Neural crest cell (in vitro differentiated cells): Measurements from ENCODE around the gene RPS24. TPM values are rescaled to one million over a fixed set of nuclear protein-coding genes. Genes with fewer than 3 reads are reported as not detected.

Experiments used
- DNase-seq: peaks from one replicate; pipeline ENCODE4 v3.0.0; 2021; ENCODE audit warnings: low read depth, mixed read lengths, low spot score
- H3K27ac Mint-ChIP-seq: one replicate; pipeline ENCODE4 v1.8.0; 2021; ENCODE audit warnings: mild to moderate bottlenecking, mixed read lengths; ENCODE audit not compliant: unreplicated experiment
- H3K27me3 Mint-ChIP-seq: 2 replicates; pipeline ENCODE4 v1.8.0; 2021; ENCODE audit warnings: low read depth, mild to moderate bottlenecking, mixed read lengths
- H3K36me3 Mint-ChIP-seq: 2 replicates; pipeline ENCODE4 v1.8.0; 2021; ENCODE audit warnings: low read depth, mild to moderate bottlenecking, mixed read lengths
- H3K4me1 Mint-ChIP-seq: 2 replicates; pipeline ENCODE4 v1.8.0; 2021; ENCODE audit warnings: mixed read lengths
- H3K4me3 Mint-ChIP-seq: one replicate; pipeline ENCODE4 v1.8.0; 2021; ENCODE audit warnings: mild to moderate bottlenecking, mixed read lengths
- H3K9me3 Mint-ChIP-seq: 2 replicates; pipeline ENCODE4 v1.8.0; 2021; ENCODE audit warnings: mixed read lengths
- total RNA-seq: library from RNA; stranded (reverse); gene quantifications from 2 replicates; pipeline ENCODE4 v1.2.1, GENCODE V29; 2021
- TF ChIP-seq, protein P1 (sequence below): fragments of 200-600 bp; sonication (generic); conservative IDR thresholded peaks from 2 replicates; pipeline ENCODE4 v1.5.0; 2021; ENCODE audit warnings: antibody characterized with exemption, mild to moderate bottlenecking

The RPS24 gene
- total RNA-seq, 1 donor from 2014 or later, result 1,546 TPM

DNA sequence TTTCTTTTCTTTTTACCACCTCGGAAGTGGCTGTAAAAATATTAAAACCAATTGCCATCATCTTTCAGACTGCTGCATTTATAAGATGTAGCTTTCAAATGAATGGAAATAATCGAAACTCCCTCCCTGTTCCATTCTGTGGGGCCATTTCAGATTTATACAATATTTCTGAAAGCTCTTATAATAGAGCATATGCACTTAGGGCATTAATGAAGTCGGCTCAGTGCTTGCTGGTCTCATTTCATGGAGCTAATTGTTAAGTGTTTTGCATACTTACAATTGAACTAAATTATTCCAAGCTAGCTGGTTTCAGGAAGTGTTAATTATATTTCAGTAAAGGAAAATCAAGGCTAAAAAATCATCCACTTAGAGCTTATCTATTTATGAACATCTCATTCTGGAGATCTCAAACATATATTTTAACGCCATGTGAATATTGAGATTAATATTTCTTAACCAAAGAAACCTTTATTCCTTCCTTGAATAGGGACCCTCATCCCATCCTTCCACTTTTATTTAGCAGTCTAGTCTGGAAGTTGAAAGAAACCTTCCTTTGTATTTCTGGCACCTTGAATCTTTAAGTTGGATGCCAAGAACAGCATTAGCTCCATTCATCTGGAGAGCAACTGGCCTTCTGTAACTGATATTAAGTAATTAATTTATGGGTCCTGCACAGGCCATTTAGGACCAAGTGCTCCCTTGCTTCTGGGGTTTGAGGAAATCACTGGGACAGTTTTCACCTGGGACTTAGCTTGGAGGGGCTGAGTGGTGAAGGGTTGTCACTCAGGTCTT, 45.1 kb downstream of the RPS24 start:
- peaks cover 5% of the 10 kb centered on the region for H3K9me3 Mint-ChIP-seq
- TF ChIP-seq, protein P1, sequence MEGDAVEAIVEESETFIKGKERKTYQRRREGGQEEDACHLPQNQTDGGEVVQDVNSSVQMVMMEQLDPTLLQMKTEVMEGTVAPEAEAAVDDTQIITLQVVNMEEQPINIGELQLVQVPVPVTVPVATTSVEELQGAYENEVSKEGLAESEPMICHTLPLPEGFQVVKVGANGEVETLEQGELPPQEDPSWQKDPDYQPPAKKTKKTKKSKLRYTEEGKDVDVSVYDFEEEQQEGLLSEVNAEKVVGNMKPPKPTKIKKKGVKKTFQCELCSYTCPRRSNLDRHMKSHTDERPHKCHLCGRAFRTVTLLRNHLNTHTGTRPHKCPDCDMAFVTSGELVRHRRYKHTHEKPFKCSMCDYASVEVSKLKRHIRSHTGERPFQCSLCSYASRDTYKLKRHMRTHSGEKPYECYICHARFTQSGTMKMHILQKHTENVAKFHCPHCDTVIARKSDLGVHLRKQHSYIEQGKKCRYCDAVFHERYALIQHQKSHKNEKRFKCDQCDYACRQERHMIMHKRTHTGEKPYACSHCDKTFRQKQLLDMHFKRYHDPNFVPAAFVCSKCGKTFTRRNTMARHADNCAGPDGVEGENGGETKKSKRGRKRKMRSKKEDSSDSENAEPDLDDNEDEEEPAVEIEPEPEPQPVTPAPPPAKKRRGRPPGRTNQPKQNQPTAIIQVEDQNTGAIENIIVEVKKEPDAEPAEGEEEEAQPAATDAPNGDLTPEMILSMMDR, result no peak
- no peaks in the 10 kb centered on the region for H3K27me3 Mint-ChIP-seq
- no peak overlapping the region for H3K27ac Mint-ChIP-seq
- peaks cover 3% of the 10 kb centered on the region for H3K4me1 Mint-ChIP-seq
- peaks cover 4% of the 10 kb centered on the region for H3K36me3 Mint-ChIP-seq
- H3K4me3 Mint-ChIP-seq, result no peak overlapping the region
- DNase-seq, result no peak

- Mint-ChIP-seq H3K4me3 (no peak overlapping the region), H3K36me3 (no peaks in the 10 kb centered on the region), H3K27me3 (no peaks in the 10 kb centered on the region), H3K9me3 (peaks cover under 1% of the 10 kb centered on the region), H3K4me1 (no peaks in the 10 kb centered on the region), H3K27ac (no peak overlapping the region)
- DNase-seq, result no peak
- TF ChIP-seq, protein P1, result no peak
These were observed 45.7 kb downstream of the RPS24 start for GRCh38 chr10:78079411-78079810.

DNA sequence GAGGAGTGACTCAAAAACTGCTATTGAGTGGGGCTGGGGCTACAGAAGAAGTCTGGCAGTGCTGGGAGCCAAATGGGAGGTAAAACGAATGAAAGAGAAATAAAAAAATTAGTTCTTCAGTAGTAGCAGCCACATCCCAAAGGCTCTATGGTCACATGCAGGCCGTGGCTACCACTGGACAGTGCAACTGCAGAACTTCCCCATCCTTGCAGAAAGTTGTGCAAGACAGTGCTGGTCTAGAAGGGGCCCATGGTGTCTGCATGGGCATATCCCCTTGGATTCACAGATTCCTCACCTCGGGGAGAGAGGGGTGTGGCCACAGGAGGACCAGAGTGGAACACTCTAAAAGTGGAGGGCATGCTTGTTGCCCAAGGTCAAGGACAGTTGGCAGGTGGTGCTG, 47.6 kb downstream of the RPS24 start:
- Mint-ChIP-seq H3K27ac (no peak overlapping the region), H3K36me3 (no peaks in the 10 kb centered on the region), H3K4me3 (no peak overlapping the region), H3K27me3 (no peaks in the 10 kb centered on the region), H3K9me3 (no peaks in the 10 kb centered on the region), H3K4me1 (peaks cover 4% of the 10 kb centered on the region)
- no peak for DNase-seq
- TF ChIP-seq, protein P1, result no peak

DNA sequence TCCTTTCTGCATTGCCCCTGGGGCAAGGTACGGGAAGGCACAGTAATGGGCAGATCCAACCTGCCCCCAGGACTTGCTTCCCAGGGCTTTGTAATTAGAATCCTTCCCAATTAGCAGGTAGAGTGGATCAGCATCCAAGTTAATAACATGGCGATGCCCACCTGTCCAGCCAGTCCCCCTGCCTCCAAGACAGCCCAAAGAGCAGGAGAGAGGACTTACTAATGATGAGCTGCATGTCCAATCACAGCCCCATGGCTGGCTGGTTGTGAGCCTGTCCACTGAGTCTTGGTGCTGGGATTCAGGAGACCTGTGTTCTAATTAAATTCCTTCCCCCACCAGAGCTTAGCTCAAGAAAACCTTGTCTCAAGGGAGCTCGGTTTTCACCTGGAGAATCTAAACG, 49.0 kb downstream of the RPS24 start:
- no peaks in the 10 kb centered on the region for H3K9me3 Mint-ChIP-seq
- no peak overlapping the region for H3K4me3 Mint-ChIP-seq
- TF ChIP-seq, protein P1, result no peak
- H3K27ac Mint-ChIP-seq, result no peak overlapping the region
- H3K4me1 Mint-ChIP-seq, result peaks cover 15% of the 10 kb centered on the region
- no peaks in the 10 kb centered on the region for H3K27me3 Mint-ChIP-seq
- H3K36me3 Mint-ChIP-seq, result peaks cover 2% of the 10 kb centered on the region
- DNase-seq, result no peak

Other genes starting within 250 kb of the RPS24 start
- 82.2 and 87.3 TPM in 2 replicates for gene DLG5, start 107.1 kb upstream of the RPS24 start, total RNA-seq
- gene POLR3A, start 4.3 kb upstream of the RPS24 start, total RNA-seq, result 28.9 and 31.4 TPM in 2 replicates